Epithelial cell of esophagus (primary cell): Measurements from ENCODE around the gene PTPN14.

Source experiments
- DNase-seq: peaks from one replicate; pipeline ENCODE4 v3.0.0; 2010; ENCODE audit warnings: low read depth
- H3K4me3 ChIP-seq: 2 replicates; pipeline ENCODE4 v1.5.1; 2011; ENCODE audit warnings: mild to moderate bottlenecking, low read length, control low read depth
- TF ChIP-seq, protein P1 (sequence below): IDR thresholded peaks from 2 replicates; pipeline ENCODE4 v1.5.1; 2011; ENCODE audit warnings: low read depth, mild to moderate bottlenecking, low read length, control low read depth, inconsistent platforms; ENCODE audit not compliant: insufficient read depth; ENCODE audit errors: missing control alignments

PTPN14 gene

GRCh38 chr1:214475331-214475730, 76.1 kb downstream of the PTPN14 start:
- H3K4me3 ChIP-seq: no peak overlapping the region
- DNase-seq: peak; percentile 92
- TF ChIP-seq, protein P1, sequence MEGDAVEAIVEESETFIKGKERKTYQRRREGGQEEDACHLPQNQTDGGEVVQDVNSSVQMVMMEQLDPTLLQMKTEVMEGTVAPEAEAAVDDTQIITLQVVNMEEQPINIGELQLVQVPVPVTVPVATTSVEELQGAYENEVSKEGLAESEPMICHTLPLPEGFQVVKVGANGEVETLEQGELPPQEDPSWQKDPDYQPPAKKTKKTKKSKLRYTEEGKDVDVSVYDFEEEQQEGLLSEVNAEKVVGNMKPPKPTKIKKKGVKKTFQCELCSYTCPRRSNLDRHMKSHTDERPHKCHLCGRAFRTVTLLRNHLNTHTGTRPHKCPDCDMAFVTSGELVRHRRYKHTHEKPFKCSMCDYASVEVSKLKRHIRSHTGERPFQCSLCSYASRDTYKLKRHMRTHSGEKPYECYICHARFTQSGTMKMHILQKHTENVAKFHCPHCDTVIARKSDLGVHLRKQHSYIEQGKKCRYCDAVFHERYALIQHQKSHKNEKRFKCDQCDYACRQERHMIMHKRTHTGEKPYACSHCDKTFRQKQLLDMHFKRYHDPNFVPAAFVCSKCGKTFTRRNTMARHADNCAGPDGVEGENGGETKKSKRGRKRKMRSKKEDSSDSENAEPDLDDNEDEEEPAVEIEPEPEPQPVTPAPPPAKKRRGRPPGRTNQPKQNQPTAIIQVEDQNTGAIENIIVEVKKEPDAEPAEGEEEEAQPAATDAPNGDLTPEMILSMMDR: no peak

GRCh38 chr1:214474467-214474866, 76.9 kb downstream of the PTPN14 start:
- DNase-seq: no peak
- TF ChIP-seq, protein P1: no peak
- no peak overlapping the region for H3K4me3 ChIP-seq

GRCh38 chr1:214473862-214474261, 77.5 kb downstream of the PTPN14 start:
- TF ChIP-seq, protein P1: no peak
- no peak for DNase-seq
- no peak overlapping the region for H3K4me3 ChIP-seq

DNA sequence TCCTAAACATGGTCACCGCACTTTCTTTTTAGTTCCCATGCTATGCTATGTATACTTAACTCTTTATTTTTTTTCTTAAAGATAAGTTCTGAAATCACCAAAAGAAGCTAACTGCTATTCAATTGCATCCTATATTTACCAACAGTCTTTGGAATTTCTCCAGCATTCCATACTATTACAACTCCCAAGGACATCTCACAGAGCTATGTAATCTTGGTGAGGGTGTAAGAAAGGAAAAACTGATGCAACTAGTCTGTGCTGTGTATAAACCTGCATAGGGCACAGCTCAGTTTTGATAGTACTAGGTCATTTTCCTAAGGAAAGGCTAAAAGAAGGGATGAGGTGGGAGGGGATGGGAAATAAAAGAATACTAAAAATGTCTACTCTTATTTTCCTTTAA, 78.0 kb downstream of the PTPN14 start:
- TF ChIP-seq, protein P1: no peak
- DNase-seq: peak; percentile 80

GRCh38 chr1:214472364-214472763, 79.0 kb downstream of the PTPN14 start:
- TF ChIP-seq, protein P1: no peak
- peak; percentile 75 for DNase-seq
- no peak overlapping the region for H3K4me3 ChIP-seq

More for the DNA sequence above, 78.0 kb downstream of the PTPN14 start:
- no peak overlapping the region for H3K4me3 ChIP-seq

DNA sequence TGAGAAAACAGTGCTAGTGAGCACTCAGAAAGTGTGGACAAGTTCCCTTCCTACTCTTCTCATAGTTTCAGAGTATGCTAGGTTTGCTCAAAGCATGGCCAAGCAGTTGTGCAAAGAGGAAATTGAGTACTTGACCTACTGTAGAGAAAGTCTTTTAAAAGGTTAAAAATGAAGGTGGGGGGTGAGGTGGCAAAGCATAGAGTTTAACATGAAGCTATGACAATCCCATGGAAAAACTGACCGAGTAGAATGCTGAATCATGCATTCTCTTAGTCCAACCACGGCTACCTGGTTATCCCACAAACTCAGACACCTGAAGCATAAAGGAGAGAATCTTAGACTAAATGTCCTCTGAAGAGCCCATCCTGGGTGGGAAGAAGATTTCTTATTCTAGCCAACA, 79.9 kb downstream of the PTPN14 start:
- TF ChIP-seq, protein P1: no peak

DNA sequence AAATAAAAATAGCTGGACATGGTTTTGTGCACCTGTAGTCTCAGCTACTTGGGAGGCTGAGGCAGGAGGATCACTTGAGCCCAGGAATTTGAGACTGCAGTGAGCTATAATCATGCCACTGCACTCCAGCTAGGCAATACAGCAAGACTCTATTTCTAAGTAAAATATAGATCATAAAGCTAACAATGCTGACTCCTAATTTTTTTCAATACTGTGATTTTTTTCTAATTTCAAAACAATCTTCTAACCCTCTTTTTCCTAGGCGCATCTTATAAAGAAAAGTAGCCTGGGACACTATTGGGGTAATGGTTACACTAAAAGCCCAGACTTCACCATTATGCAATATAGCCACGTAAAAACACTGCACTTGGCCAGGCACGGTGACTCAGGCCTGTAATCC, 81.3 kb downstream of the PTPN14 start:
- no peak for DNase-seq
- TF ChIP-seq, protein P1: no peak
- no peak overlapping the region for H3K4me3 ChIP-seq

More for the DNA sequence above, 79.9 kb downstream of the PTPN14 start:
- DNase-seq: no peak
- no peak overlapping the region for H3K4me3 ChIP-seq
